Measurements from ENCODE around the gene RBM4B.

Gene RBM4B

GRCh38 chr11:66670816-66671215, 6.9 kb downstream of the RBM4B start:
- no peak for TF ChIP-seq TAF1 (IDR thresholded peaks at IDR 0.05; ENCODE audit: low read depth)
- no peak for TF ChIP-seq FOXM1 (IDR thresholded peaks at IDR 0.05; ENCODE audit: borderline replicate concordance, low read depth)
- TF ChIP-seq REST (IDR thresholded peaks at IDR 0.05; ENCODE audit: low read depth): no peak
- no peak for TF ChIP-seq CREB1 (IDR thresholded peaks at IDR 0.05; ENCODE audit: low read depth)
- no peak for TF ChIP-seq NFIC (IDR thresholded peaks at IDR 0.05)
- no peak for TF ChIP-seq RAD21 (IDR thresholded peaks at IDR 0.05; ENCODE audit: low read depth)
- TF ChIP-seq MAX (IDR thresholded peaks at IDR 0.05): no peak
- no peak for TF ChIP-seq ZBTB7A (IDR thresholded peaks at IDR 0.05; ENCODE audit: low read depth)
- no peak for TF ChIP-seq USF1 (IDR thresholded peaks at IDR 0.05)
- no peak for TF ChIP-seq TEAD4 (IDR thresholded peaks at IDR 0.05)

GRCh38 chr11:66665369-66665768, 12.3 kb downstream of the RBM4B start:
- TF ChIP-seq TCF12 (IDR thresholded peaks at IDR 0.05; ENCODE audit: low read depth) (no peak), MAX (IDR thresholded peaks at IDR 0.05) (no peak), USF1 (IDR thresholded peaks at IDR 0.05) (no peak), RAD21 (IDR thresholded peaks at IDR 0.05; ENCODE audit: low read depth) (no peak), YY1 (IDR thresholded peaks at IDR 0.05; ENCODE audit: low read depth) (no peak), CREB1 (IDR thresholded peaks at IDR 0.05; ENCODE audit: low read depth) (no peak), ZBTB7A (IDR thresholded peaks at IDR 0.05; ENCODE audit: low read depth) (no peak), EP300 (IDR thresholded peaks at IDR 0.05; ENCODE audit: borderline replicate concordance) (no peak), REST (IDR thresholded peaks at IDR 0.05; ENCODE audit: low read depth) (no peak), EGR1 (IDR thresholded peaks at IDR 0.05) (no peak), NFIC (IDR thresholded peaks at IDR 0.05) (no peak), FOXM1 (IDR thresholded peaks at IDR 0.05; ENCODE audit: borderline replicate concordance, low read depth) (no peak), TAF1 (IDR thresholded peaks at IDR 0.05; ENCODE audit: low read depth) (no peak), TEAD4 (IDR thresholded peaks at IDR 0.05) (no peak), CEBPB (IDR thresholded peaks at IDR 0.05) (no peak)

- TF ChIP-seq EGR1 (IDR thresholded peaks at IDR 0.05) (no peak), RAD21 (IDR thresholded peaks at IDR 0.05; ENCODE audit: low read depth) (no peak), TAF1 (IDR thresholded peaks at IDR 0.05; ENCODE audit: low read depth) (no peak), FOXM1 (IDR thresholded peaks at IDR 0.05; ENCODE audit: borderline replicate concordance, low read depth) (no peak), ZBTB7A (IDR thresholded peaks at IDR 0.05; ENCODE audit: low read depth) (no peak), USF1 (IDR thresholded peaks at IDR 0.05) (no peak), TCF12 (IDR thresholded peaks at IDR 0.05; ENCODE audit: low read depth) (no peak), CREB1 (IDR thresholded peaks at IDR 0.05; ENCODE audit: low read depth) (no peak), MAX (IDR thresholded peaks at IDR 0.05) (no peak), NFIC (IDR thresholded peaks at IDR 0.05) (no peak), YY1 (IDR thresholded peaks at IDR 0.05; ENCODE audit: low read depth) (no peak), CEBPB (IDR thresholded peaks at IDR 0.05) (no peak), EP300 (IDR thresholded peaks at IDR 0.05; ENCODE audit: borderline replicate concordance) (no peak), REST (IDR thresholded peaks at IDR 0.05; ENCODE audit: low read depth) (no peak), TEAD4 (IDR thresholded peaks at IDR 0.05) (no peak)
Measured at GRCh38 chr11:66663741-66664296, 13.9 kb downstream of the RBM4B start.

All from Ishikawa (cell line).